DMS 273 treated with DMSO at 0.1 percent for 48 hours (cell line): ENCODE results near the gene APP.

Experiments used
- DNase-seq: peaks from one replicate; lab custom pipeline; 2025; lab: John Stamatoyannopoulos, UW

The APP gene

DNA sequence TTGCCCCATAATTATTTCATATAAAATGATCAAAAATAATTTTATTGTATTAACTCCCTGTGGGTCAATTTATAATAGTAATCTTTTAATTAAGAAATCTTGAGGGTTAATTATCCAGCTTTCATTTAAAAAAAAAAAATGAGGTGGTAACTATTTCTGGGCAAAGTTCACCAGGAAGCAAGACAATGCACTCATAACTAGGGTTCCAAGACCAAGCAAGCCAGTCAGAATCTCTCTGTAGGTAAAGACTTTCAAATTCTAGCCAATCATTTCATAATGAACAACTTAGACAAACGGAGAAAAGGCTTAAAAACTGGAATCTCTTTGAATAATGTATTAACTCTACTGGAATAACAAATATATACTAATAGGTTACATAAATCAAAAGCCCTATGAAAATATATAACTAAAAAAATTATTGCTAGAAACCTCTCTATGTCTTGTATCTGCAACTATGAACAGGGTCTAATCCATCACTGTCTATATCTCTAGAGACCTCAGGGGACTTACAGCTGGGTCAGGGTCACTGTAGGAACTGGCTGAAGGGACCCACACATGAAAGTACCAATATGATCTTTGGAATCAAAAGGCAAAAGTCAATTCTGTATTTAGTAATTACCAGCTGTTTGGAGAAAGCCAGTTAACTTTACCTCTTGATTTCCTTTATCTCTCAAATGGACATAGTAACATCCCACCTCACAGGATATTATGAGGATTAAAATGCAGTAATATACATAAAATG, 43.3 kb downstream of the APP start:
- no peak for DNase-seq

DNA sequence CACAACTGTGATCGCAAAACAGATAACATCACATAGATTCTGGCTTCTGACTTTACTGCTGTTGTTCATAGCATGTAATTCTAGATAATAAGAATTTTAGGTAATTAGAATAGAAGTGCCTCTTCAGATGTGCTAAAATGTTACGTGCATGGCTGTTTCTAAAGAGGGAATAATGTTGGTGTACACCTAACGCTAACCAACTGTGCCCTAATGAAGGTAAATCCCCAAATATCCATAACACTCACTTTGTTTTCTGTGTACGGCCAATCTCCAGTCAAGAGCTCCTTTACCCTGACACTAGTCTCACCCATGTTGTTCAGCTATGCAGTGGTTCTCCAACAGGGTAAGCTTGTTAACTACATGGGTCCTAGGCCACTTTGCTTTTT, 44.4 kb downstream of the APP start:
- DNase-seq, result no peak

- no peak for DNase-seq
Observed at GRCh38 chr21:26125433-26126167, 45.0 kb downstream of the APP start.

DNA sequence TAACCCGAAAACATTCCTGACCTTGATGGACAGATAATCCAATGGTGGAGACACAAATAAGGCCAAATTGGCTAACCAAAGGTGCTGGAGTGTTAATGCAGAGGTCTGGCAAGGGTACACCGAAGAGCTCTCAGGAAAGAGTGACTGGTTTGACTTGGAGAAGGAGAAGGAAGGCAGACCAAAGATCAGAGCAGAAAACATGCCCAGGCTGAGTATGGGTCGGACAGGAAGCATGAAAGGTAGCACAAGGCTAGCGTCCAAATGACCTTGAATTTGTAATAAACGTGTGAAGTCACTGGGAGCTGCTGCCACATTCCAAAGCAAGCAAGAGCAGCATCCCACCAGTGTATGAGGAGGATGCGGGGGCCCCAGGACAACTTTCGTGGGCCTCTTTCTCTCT, 45.7 kb downstream of the APP start:
- DNase-seq, result no peak

DNA sequence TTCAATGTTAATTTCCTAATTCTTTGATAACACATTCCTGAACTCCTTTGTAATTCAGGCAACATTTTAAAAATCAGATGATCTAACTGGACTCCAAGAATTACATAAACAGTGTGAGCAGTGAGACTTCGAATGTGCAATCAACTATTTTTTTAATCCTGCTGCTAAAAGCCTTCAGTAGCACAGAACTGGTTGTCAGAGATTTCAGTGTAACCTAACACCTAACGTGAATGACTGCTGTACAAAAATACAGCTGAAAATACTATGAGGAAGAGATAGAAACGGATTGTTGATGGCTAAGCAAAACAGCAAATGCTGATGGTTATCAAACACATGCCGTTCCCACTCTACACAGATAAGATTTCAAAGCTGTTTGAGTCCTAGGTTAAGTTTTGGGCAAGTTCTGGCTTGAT, 46.1 kb downstream of the APP start:
- DNase-seq, result peak; percentile 41

GRCh38 chr21:26123012-26123411, 47.6 kb downstream of the APP start:
- no peak for DNase-seq

DNA sequence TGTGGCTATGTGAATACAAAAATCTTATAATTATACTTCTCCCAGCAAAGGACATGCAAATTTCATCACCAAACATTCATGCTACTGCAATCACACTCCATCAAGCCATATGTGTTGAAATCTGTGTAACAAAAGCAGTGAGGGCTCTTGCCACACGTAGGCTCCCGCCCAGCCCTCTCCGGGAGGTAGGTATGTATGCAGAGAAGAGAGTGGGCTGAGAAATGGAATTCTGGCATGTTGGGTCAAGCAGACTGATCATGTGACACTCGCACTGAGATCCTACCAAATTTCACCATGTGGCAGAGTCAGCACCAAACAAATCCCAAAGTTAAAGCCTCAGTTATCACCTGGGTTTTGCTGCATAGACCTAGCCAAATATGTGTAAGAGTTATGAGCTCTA, 49.7 kb downstream of the APP start:
- DNase-seq, result no peak

- no peak for DNase-seq
Observed at GRCh38 chr21:26119906-26120305, 50.7 kb downstream of the APP start.

DNA sequence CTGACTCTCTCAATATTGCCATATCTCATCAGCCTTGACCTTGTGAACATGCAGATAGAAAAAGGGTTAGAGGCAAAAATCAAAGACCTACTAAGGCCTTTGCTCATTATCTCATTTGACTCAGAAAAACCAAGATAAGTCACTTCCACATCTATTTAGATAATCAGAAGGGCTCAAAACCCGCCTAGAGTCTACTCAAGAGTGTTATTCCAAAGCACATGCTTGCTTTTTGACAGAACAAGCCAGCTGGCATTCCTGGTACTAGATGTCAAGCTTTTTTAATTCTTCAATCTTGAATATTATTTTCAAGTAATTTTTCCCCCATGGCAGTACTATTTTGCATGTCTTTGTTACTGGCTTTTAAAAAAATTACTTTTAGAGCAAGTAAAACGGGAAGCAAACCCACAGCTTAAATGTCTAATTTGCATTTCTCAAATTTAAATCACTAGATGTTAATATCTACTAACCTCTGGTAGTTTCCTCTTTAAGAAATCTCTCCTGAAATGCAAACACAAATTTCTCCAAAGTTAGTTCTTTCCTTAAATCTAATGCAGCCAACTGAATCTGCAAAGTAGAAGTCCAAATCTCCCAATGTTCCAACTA, 51.5 kb downstream of the APP start:
- DNase-seq, result no peak

- DNase-seq, result no peak
Observed at GRCh38 chr21:26117972-26118367, 52.6 kb downstream of the APP start.

GRCh38 chr21:26117324-26117971, 53.1 kb downstream of the APP start:
- no peak for DNase-seq

DNA sequence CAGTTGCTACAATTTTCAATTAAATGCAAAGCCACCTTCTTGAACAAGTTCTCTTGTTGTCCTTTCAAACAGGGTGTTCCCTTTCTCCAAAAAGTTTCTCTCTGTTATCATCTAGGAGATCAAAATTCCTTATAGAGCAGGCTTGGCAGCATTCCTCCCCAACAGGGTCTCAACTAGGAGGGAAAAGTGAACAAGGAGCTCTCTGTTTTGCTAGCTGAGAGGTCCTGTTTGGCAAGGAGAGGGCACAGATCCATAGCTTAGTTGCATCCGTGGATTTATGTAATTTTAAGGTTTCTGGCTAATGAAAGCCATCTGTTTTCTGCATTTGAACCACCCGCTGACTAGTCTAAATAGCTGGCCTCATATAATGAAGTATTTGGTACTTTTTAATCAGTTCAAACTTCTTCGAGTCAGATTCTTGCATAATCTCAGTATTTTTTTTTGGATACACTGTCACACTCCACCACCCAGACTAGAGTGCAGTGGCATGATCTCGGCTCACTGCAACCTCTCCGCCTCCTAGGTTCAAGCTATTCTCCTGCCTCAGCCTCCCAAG, 54.0 kb downstream of the APP start:
- no peak for DNase-seq

DNA sequence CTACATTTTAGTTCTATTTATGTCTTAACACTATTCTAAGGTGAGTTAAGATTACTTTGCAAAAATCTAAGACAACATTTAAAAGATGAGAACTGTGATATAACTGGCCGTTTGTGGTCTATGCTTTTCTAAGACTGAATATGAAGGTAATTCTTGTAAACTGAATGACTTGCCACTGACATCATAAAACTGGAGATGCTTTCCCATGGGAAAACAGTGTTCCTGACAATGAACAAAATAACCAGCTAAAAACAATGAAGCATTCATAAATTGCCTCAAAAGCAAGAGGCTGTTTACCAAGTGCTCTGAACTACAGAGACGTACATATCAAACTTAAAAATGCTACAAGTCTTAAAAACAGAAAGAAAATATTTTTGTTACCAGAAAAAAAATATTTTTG, 54.7 kb downstream of the APP start:
- DNase-seq, result no peak

- DNase-seq, result no peak
Observed at GRCh38 chr21:26115305-26115704, 55.3 kb downstream of the APP start.

DNA sequence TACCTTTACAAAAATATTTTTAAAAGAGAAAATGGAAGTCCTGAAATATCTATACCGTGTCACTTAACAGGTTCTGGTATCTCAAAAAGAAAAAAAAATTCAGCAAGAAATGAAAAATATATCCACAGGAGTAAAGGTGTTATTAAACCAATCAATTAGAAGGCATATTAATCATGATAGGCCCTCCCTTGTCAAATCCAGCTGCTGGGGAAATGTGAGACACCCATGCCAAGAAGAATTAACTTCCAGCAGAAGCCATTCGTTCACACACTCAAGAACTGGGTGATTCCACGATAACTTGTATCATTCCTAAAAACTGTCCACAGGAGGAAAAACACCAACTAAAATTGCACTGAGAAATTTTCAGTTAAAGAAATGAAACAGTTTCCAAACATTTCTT, 57.6 kb downstream of the APP start:
- no peak for DNase-seq

DNA sequence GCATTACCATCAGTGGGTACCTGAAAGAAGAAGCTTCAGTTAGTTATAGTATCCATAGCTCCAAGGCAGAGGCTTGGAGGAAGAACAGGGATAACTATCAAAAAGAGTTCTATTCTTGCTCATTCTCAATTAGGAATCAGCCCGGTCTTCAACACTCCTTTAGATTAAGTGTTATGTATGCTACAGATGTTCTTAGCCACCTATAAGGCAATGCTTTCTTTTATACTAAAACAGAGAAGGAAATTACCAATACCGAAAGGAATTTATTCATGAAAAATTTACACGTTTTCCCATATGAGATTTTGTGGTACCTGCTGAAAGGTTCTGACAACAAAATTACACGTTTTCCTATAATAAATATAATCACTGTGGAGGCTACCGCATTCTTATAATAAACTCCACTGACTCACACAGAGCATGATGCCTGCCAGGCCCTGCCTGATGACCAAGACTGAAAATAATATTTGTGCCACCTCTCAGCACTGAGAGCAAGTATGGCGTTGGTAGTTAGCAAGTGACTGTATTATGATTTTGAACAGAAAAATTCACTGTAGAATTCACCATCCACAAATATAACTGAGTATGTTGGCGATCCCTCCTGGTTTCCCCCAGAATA, 58.3 kb downstream of the APP start:
- no peak for DNase-seq

GRCh38 chr21:26110715-26111114, 59.9 kb downstream of the APP start:
- DNase-seq, result no peak

DNA sequence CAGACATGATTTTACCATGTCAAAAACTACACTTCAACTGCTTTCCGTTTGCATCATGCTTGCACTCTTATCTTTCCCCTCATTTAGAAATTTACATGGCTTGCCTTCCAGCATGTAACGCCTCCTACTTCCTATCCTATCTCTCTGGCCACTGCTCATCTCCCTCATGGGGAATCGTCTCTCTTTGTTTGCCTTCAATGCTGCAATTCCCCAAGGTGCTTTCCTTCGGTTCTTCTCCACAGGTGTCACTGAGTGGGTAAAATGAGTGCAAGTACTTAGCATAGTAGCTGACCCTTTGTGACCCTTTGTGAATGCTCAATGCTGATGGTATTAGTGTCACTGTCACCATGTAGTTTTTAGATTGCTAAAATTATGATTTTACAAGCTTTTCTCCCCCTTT, 63.1 kb downstream of the APP start:
- no peak for DNase-seq

DNA sequence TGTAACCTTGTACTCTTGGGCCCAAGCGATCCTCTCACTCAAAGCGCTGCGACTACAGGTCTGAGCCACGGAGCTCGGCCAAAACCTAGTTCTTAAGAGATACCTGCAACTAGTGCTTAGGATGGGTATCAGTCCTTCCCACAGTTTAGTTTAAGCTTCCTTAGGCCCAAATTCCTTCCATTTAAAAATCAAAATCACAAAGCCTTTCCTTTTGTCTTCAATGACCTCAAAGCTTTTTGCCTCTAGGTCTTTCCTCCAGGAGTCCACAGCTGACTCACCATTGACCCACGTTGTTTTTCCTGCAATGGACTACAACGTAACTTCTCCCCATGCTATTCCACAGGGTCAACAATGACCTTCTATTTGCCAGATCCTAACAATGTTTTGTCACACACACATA, 64.0 kb downstream of the APP start:
- no peak for DNase-seq

GRCh38 chr21:26105819-26106218, 64.8 kb downstream of the APP start:
- no peak for DNase-seq

DNA sequence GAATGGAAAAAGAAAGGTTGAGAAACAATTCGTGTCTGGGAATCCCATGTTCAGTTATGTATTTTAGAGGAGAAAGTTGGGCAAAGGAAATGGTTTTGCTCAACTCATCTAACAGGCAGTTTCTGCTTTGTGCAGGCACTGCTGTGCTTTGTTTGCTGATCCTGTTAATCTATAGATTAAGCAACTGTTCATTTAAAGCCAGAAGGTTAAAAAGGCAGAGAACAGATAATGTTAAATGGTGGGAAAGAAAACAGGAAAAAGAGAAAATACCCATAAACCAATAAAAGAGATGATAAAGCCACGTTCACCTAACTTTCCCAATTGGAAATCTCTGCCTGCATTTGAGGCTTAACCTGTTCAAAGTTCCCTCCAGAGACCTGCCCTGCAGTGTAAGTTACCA, 70.0 kb downstream of the APP start:
- no peak for DNase-seq

DNA sequence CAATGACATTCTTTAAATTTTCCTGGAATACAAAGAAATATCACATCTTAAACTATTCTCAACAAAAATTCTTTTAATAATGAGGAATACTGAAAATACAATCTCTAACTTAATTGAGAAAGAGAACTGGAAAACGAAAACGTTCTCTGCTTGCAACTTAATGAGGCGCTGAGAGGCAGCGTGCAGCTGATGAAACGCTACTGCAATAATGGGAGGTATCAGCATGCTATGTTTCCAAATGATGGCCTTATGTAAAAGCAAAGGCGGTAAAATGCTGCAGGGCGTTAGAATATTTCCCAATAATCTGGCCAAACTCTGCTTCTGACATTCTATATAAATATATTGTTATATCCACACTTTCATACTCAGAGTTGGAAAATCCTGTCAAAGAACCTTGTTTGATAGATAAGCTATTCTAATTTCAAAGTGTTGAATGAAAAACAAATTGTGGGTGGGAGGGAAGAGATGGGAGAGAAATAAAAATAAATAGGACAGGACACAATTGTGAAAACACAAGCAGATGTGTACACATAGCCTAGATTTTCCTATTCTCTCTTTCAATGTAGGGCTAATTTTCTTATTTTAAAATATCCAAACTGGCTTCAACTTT, 70.9 kb downstream of the APP start:
- no peak for DNase-seq
